HK-2 (cell line): Measurements from ENCODE around the gene KLK7.
A peak's percentile ranks its signal among the peaks of the same experiment; 100 is the strongest.
"Not testable (repeated sequence)": the region's sequence is repeated elsewhere in the genome, so short reads cannot be mapped to it uniquely, and the experiment has no call there.

ENCODE experiments used
- DNase-seq: peaks from one replicate; pipeline ENCODE4 v3.0.0-alpha.2; 2018; ENCODE audit not compliant: unreplicated experiment

KLK7 gene

GRCh38 chr19:51012661-51013190, 29.0 kb upstream of the KLK7 start:
- DNase-seq: peak; percentile 5

- no peak for DNase-seq
Observed at GRCh38 chr19:51010066-51010795, 26.5 kb upstream of the KLK7 start.

GRCh38 chr19:51009061-51009891, 25.6 kb upstream of the KLK7 start:
- no peak for DNase-seq

GRCh38 chr19:51007488-51007887, 23.8 kb upstream of the KLK7 start:
- DNase-seq: no peak

GRCh38 chr19:51006406-51006805, 22.7 kb upstream of the KLK7 start:
- DNase-seq: no peak

- no peak for DNase-seq
Observed at GRCh38 chr19:51005248-51005647, 21.5 kb upstream of the KLK7 start.

- no peak for DNase-seq
Observed at GRCh38 chr19:51003316-51003715, 19.6 kb upstream of the KLK7 start.

GRCh38 chr19:51002542-51003311, 19.0 kb upstream of the KLK7 start:
- no peak for DNase-seq

- DNase-seq: no peak
Observed at GRCh38 chr19:51002089-51002532, 18.4 kb upstream of the KLK7 start.

GRCh38 chr19:51001515-51001914, 17.8 kb upstream of the KLK7 start, which contains the start of gene KLK8:
KLK8 (minus strand) TSS chr19:51001604; CDS start chr19:51001167, 437 bp downstream.
- no peak for DNase-seq

- DNase-seq: no peak
Observed at GRCh38 chr19:51000981-51001380, 17.3 kb upstream of the KLK7 start.

- no peak for DNase-seq
Observed at GRCh38 chr19:51000426-51000825, 16.7 kb upstream of the KLK7 start.

- DNase-seq: no peak
Observed at GRCh38 chr19:50998686-50999085, 15.0 kb upstream of the KLK7 start.

GRCh38 chr19:50998061-50998460, 14.3 kb upstream of the KLK7 start:
- DNase-seq: no peak

- no peak for DNase-seq
Observed at GRCh38 chr19:50994129-50994528, 10.4 kb upstream of the KLK7 start.

- DNase-seq: no peak
Observed at GRCh38 chr19:50992666-50993035, 8.9 kb upstream of the KLK7 start.

- DNase-seq: not testable (repeated sequence)
Observed at GRCh38 chr19:50984416-50984815, 699 bp upstream of the KLK7 start.

- no peak for DNase-seq
Observed at GRCh38 chr19:50982186-50982585, 1.5 kb downstream of the KLK7 start.

GRCh38 chr19:50981587-50982146, 2.0 kb downstream of the KLK7 start:
- no peak for DNase-seq

GRCh38 chr19:50980208-50980607, 3.5 kb downstream of the KLK7 start:
- no peak for DNase-seq

- no peak for DNase-seq
Observed at GRCh38 chr19:50979758-50980157, 4.0 kb downstream of the KLK7 start.
